Endothelial cell of umbilical vein (primary cell): ENCODE measurements around the gene KAT14.

Experiments
- EZH2 ChIP-seq: IDR thresholded peaks from 2 replicates; pipeline ENCODE4 v1.6.1; 2012; ENCODE audit warnings: borderline replicate concordance, low read depth, mild to moderate bottlenecking, moderate library complexity, low read length, inconsistent platforms; ENCODE audit not compliant: severe bottlenecking
- POLR2A ChIP-seq: IDR thresholded peaks from 2 replicates; pipeline ENCODE4 v1.6.1; 2012; ENCODE audit warnings: low read depth, mild to moderate bottlenecking, control low read depth, low read length

DNA sequence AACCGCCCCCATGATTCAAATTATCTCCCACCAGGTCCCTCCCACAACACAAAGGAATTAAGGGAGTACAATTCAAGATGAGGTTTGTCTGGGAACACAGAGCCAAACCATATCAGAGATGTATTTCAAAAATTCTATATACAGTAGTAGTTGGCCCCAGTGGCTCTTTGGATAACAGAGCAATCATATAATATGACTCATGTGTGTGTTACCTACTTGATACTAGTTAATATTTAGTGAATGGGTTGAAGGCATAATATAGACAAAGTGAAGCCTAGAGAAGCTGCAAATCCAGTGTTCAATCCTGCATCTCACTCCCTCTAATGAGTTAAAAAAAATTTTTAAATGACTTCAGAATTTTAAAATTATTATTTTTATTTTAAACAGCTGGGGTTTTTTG lies 43.2 kb downstream of the KAT14 start:
- no peak for TF ChIP-seq EZH2
- TF ChIP-seq POLR2A: no peak
